ENCODE data around the gene NAP1L1.

DNA sequence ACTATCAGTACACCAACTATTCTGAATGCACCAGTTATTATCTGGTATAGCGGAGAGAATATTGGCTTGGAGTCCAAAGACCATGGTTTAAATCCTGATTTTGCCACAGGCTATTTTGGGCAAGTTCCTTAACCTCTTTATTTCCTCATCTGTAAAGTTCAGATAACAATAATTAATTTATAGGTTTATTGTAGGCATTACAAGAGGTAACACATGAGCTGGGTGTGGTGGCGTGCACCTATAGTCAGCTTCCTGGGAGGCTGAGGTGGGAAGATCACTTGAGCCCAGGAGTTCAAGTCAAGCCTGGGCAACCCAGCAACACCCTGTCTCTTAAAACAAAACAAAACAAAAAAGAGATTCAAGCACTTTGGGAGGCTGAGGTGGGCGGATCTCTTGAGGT is 76.1 kb downstream of the NAP1L1 start:
- TF ChIP-seq EZH2 (IDR thresholded peaks at IDR 0.05; ENCODE audit: borderline replicate concordance, low read length): no peak
- TF ChIP-seq, protein P1, sequence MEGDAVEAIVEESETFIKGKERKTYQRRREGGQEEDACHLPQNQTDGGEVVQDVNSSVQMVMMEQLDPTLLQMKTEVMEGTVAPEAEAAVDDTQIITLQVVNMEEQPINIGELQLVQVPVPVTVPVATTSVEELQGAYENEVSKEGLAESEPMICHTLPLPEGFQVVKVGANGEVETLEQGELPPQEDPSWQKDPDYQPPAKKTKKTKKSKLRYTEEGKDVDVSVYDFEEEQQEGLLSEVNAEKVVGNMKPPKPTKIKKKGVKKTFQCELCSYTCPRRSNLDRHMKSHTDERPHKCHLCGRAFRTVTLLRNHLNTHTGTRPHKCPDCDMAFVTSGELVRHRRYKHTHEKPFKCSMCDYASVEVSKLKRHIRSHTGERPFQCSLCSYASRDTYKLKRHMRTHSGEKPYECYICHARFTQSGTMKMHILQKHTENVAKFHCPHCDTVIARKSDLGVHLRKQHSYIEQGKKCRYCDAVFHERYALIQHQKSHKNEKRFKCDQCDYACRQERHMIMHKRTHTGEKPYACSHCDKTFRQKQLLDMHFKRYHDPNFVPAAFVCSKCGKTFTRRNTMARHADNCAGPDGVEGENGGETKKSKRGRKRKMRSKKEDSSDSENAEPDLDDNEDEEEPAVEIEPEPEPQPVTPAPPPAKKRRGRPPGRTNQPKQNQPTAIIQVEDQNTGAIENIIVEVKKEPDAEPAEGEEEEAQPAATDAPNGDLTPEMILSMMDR (IDR thresholded peaks at IDR 0.05; ENCODE audit: low read length): no peak

All from OCI-LY1 (cell line).